ENCODE measurements around the gene ZNF219. TPM values are rescaled to one million over a fixed set of nuclear protein-coding genes. Genes with fewer than 3 reads are reported as not detected.

Gene ZNF219
- total RNA-seq, 1 donor from 2014 or later, result 103 TPM

DNA sequence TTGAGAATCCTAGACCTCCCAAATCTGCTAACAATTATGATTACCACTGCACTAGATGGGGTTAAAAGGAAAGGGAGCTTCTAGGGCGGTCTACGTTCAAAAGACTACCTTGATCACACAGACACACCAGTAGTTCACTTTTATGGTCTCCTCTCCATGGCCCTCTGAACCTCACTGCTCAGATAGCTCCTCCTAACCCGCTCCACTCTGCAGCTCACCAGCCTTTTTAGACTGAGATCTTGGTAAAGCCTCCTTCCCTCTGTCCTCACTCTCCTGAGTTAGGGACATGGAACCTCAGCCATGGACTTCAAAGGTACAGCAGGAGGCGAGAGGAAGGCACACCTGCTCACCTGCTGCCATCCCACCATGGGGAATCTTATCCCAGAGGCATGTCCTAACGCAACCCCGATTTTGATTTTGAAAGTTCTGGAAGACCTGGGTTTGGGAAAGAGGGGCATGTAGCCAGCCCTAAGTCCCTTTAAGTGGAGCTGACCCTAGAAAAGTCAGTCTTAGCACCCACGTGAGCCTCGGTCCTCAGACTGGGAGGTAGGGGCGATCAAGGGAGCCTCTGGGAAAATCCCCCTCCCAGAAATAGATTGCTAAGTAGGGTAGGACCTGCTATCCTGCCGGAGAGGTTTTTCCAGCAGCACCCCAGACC is 1.3 kb downstream of the ZNF219 start:
- TF ChIP-seq, protein P1, sequence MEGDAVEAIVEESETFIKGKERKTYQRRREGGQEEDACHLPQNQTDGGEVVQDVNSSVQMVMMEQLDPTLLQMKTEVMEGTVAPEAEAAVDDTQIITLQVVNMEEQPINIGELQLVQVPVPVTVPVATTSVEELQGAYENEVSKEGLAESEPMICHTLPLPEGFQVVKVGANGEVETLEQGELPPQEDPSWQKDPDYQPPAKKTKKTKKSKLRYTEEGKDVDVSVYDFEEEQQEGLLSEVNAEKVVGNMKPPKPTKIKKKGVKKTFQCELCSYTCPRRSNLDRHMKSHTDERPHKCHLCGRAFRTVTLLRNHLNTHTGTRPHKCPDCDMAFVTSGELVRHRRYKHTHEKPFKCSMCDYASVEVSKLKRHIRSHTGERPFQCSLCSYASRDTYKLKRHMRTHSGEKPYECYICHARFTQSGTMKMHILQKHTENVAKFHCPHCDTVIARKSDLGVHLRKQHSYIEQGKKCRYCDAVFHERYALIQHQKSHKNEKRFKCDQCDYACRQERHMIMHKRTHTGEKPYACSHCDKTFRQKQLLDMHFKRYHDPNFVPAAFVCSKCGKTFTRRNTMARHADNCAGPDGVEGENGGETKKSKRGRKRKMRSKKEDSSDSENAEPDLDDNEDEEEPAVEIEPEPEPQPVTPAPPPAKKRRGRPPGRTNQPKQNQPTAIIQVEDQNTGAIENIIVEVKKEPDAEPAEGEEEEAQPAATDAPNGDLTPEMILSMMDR (IDR thresholded peaks at IDR 0.05; ENCODE audit: partially characterized antibody, unreplicated experiment), result no peak
- H3K4me3 Mint-ChIP-seq (ENCODE audit: unreplicated experiment), result peak overlapping the region; percentile 97
- H3K27me3 Mint-ChIP-seq (ENCODE audit: unreplicated experiment), result peaks cover 39% of the 10 kb centered on the region
- peaks cover 34% of the 10 kb centered on the region for H3K9me3 Mint-ChIP-seq (ENCODE audit: unreplicated experiment)
- peaks cover 3% of the 10 kb centered on the region for H3K36me3 Mint-ChIP-seq (ENCODE audit: unreplicated experiment)
- no peak for DNase-seq
- H3K4me1 Mint-ChIP-seq (ENCODE audit: low read depth, unreplicated experiment), result peaks cover 45% of the 10 kb centered on the region
- peak overlapping the region; percentile 100 for H3K27ac Mint-ChIP-seq (ENCODE audit: unreplicated experiment)

DNA sequence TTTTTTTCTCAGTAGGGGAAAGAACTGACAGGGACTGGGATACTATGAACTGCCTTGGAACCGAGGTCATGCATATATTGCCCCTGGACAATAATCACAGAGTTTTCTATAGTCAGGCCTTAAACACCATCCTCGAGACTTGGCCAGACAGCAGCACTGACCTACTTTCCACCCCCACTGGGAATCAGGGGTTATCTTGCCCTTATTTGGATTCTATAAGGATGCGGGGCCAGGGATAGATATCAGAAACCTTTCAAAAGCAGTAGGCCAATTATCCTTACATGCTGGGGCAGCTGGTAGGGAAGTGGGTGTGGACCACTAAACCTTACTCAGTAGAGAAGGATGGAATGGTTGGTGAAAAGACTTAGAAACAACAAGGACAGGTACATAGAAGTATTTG is 2.0 kb downstream of the ZNF219 start:
- TF ChIP-seq, protein P1 (IDR thresholded peaks at IDR 0.05; ENCODE audit: partially characterized antibody, unreplicated experiment), result no peak
- peaks cover 3% of the 10 kb centered on the region for H3K36me3 Mint-ChIP-seq (ENCODE audit: unreplicated experiment)
- H3K4me1 Mint-ChIP-seq (ENCODE audit: low read depth, unreplicated experiment), result peaks cover 47% of the 10 kb centered on the region
- DNase-seq, result no peak
- H3K4me3 Mint-ChIP-seq (ENCODE audit: unreplicated experiment), result peak overlapping the region; percentile 97
- peak overlapping the region; percentile 100 for H3K27ac Mint-ChIP-seq (ENCODE audit: unreplicated experiment)
- H3K9me3 Mint-ChIP-seq (ENCODE audit: unreplicated experiment), result peaks cover 36% of the 10 kb centered on the region
- peaks cover 41% of the 10 kb centered on the region for H3K27me3 Mint-ChIP-seq (ENCODE audit: unreplicated experiment)

DNA sequence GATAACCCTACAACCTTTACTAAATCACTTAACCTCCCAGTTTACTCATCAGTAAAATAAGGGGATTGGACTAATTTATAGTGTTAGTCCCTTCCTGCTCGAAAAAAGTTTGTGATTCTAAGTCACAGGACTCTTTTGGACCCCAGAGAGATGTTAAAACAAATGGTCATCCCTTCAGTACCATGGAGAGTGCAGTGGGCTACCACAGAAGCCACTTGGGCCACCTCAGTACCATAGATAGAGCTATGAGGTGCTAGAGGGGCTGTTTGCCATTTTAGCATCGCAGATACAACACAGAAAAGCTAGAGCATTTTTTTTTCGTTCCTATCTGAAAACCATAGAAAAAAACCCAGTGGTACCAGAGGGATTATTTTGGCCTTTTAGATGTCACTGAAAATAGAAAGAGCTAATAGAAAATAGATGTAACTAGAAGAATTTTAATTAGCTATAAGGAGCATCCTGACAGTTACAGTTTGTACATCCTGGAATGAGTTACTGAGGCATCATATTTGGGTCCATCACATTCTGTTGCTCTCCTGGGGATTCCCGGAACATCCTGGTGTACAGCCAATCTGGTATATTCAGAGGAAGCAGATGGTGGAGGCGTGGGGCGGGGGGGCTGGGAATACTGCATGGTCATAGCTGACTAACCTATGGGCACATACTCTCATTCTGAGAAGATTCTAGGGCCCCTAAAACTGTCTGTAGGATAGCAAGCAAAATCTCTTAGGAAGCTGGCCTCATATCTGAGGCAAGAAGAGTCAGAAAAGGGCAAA is 2.8 kb downstream of the ZNF219 start:
- H3K9me3 Mint-ChIP-seq (ENCODE audit: unreplicated experiment), result peaks cover 38% of the 10 kb centered on the region
- TF ChIP-seq, protein P1 (IDR thresholded peaks at IDR 0.05; ENCODE audit: partially characterized antibody, unreplicated experiment), result no peak
- DNase-seq, result peak; percentile 55
- peaks cover 50% of the 10 kb centered on the region for H3K4me1 Mint-ChIP-seq (ENCODE audit: low read depth, unreplicated experiment)
- H3K27me3 Mint-ChIP-seq (ENCODE audit: unreplicated experiment), result peaks cover 44% of the 10 kb centered on the region
- peak overlapping the region; percentile 100 for H3K27ac Mint-ChIP-seq (ENCODE audit: unreplicated experiment)
- H3K4me3 Mint-ChIP-seq (ENCODE audit: unreplicated experiment), result peak overlapping the region; percentile 97
- H3K36me3 Mint-ChIP-seq (ENCODE audit: unreplicated experiment), result peaks cover 3% of the 10 kb centered on the region

DNA sequence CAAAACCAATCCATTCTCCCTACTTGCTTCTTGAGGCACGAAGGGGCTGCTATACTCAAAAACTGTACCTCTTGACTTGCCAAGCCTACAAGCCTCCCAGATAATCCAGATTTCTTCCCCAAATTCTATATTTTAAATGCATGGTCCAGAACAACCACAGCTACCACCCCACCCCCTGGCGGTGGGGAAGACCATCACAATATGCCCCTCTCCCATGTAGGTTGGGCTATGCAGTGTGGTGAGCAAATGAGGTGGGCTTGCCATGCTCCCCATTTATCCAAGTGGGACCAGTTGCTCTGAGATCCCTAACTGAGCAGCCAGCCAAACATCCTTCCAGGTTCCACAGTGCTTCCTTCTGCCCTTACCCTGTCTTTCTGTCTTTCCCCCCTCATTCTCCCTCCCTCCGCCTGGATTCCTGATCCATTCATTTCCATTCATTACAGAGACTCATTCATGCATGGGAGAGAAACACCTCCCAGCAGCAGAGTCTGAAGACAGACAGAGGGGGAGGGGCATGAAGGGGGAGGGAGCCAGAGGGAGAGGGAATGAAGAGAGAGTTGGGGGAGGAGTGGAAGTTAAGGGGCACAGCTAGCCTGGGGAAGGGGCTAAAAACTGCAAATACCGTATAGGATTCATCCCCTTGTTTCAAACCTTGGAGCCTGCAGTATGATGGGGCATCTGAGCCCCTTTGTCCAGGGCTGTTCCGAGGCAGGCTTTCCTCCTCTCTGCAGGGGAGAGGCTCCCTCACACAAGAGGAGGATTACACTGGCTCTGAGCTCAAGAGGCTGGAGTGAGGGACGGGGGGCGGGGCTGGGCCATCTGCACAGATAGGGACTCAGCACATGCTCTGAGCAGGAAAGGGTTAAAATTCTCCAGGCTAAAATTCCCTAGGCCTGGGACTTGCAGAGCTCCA is 4.4 kb downstream of the ZNF219 start:
- peaks cover 3% of the 10 kb centered on the region for H3K36me3 Mint-ChIP-seq (ENCODE audit: unreplicated experiment)
- peak overlapping the region; percentile 97 for H3K4me3 Mint-ChIP-seq (ENCODE audit: unreplicated experiment)
- H3K4me1 Mint-ChIP-seq (ENCODE audit: low read depth, unreplicated experiment), result peaks cover 43% of the 10 kb centered on the region
- peaks cover 34% of the 10 kb centered on the region for H3K9me3 Mint-ChIP-seq (ENCODE audit: unreplicated experiment)
- H3K27me3 Mint-ChIP-seq (ENCODE audit: unreplicated experiment), result peaks cover 41% of the 10 kb centered on the region
- peak overlapping the region; percentile 100 for H3K27ac Mint-ChIP-seq (ENCODE audit: unreplicated experiment)
- TF ChIP-seq, protein P1 (IDR thresholded peaks at IDR 0.05; ENCODE audit: partially characterized antibody, unreplicated experiment), result peak; percentile 76
- DNase-seq, result peak; percentile 81

Data from glutamatergic neuron (in vitro differentiated cells).